Calu3 (cell line): ENCODE data around the gene CDKL1. TPM values are rescaled to one million over a fixed set of nuclear protein-coding genes. Genes with fewer than 3 reads are reported as not detected.

ENCODE experiments used
- BruUV-seq: library from RNA; stranded (reverse); fragments of 400-500 nt; replicated peaks from 2 replicates; lab custom pipeline; 2021; lab: Mats Ljungman, UMichigan
- CTCF ChIA-PET: fragments of 300-600 bp; sonication (Branson Sonifier 250); formaldehyde crosslinking; loops from one replicate; lab custom pipeline; 2022; ENCODE audit warnings: antibody characterized with exemption; lab: Charles Lee
- DNase-seq: peaks from one replicate; pipeline ENCODE4 v3.0.0; 2022
- H3K27ac Mint-ChIP-seq: one replicate; pipeline ENCODE4 v1.8.0; 2022; ENCODE audit warnings: mixed read lengths; ENCODE audit not compliant: unreplicated experiment
- H3K27me3 Mint-ChIP-seq: one replicate; pipeline ENCODE4 v1.8.0; 2022; ENCODE audit warnings: mixed read lengths; ENCODE audit not compliant: unreplicated experiment
- H3K36me3 Mint-ChIP-seq: one replicate; pipeline ENCODE4 v1.8.0; 2022; ENCODE audit warnings: mild to moderate bottlenecking, moderate library complexity, mixed read lengths; ENCODE audit not compliant: insufficient read depth, unreplicated experiment
- H3K4me1 Mint-ChIP-seq: one replicate; pipeline ENCODE4 v1.8.0; 2022; ENCODE audit warnings: mild to moderate bottlenecking, low read depth, mixed read lengths; ENCODE audit not compliant: unreplicated experiment
- H3K4me3 Mint-ChIP-seq: one replicate; pipeline ENCODE4 v1.8.0; 2022; ENCODE audit warnings: mild to moderate bottlenecking, low read depth, moderate library complexity, mixed read lengths; ENCODE audit not compliant: unreplicated experiment
- H3K9me3 Mint-ChIP-seq: one replicate; pipeline ENCODE4 v1.8.0; 2022; ENCODE audit warnings: low read depth, mixed read lengths; ENCODE audit not compliant: unreplicated experiment
- intact Hi-C: fragments of 100-400 bp; cut with micrococcal nuclease; formaldehyde crosslinking; loops from one replicate; pipeline ENCODE4 v1.10.0; 2022; ENCODE audit not compliant: unreplicated experiment
- microRNA-seq: library from miRNA; unstranded; fragments of <30 nt; microRNA quantifications from one replicate; pipeline ENCODE4 v1.2.0, GENCODE V29; 2022
- total RNA-seq: library from RNA; stranded (reverse); gene quantifications from 2 replicates; pipeline ENCODE4 v1.2.3, GENCODE V29; 2022
- TF ChIP-seq, protein P1 (sequence below): fragments of 200-600 bp; IDR thresholded peaks from one replicate; pipeline ENCODE4 v1.8.0; 2022; ENCODE audit warnings: antibody characterized with exemption; ENCODE audit not compliant: unreplicated experiment

The CDKL1 gene
- total RNA-seq, 1 experiment from 2014 or later = 3.0 TPM

DNA sequence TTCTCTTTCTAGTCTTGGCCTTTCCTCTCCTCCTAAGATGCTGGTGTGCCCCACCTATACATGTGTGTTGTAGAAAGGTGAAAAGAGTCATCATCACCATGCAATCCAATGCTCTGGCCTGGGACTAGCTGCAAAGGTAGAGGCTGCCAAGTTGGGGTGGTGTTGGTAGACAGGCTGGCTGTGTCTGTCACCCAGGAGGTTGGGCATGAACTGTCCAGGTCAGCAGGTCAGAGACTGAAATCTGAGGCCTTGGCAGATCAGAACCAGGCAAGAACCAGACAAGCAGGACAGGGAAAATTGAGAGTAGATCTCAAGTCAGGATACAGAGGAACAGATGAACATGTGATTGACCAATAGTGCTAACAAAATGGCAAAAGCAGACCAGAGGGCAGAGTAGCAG, 110.8 kb downstream of the CDKL1 start:
- TF ChIP-seq, protein P1, sequence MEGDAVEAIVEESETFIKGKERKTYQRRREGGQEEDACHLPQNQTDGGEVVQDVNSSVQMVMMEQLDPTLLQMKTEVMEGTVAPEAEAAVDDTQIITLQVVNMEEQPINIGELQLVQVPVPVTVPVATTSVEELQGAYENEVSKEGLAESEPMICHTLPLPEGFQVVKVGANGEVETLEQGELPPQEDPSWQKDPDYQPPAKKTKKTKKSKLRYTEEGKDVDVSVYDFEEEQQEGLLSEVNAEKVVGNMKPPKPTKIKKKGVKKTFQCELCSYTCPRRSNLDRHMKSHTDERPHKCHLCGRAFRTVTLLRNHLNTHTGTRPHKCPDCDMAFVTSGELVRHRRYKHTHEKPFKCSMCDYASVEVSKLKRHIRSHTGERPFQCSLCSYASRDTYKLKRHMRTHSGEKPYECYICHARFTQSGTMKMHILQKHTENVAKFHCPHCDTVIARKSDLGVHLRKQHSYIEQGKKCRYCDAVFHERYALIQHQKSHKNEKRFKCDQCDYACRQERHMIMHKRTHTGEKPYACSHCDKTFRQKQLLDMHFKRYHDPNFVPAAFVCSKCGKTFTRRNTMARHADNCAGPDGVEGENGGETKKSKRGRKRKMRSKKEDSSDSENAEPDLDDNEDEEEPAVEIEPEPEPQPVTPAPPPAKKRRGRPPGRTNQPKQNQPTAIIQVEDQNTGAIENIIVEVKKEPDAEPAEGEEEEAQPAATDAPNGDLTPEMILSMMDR = no peak
- CTCF ChIA-PET = no interaction called here
- Mint-ChIP-seq H3K36me3 (no peaks in the 10 kb centered on the region), H3K9me3 (no peaks in the 10 kb centered on the region), H3K4me1 (no peaks in the 10 kb centered on the region), H3K27me3 (no peaks in the 10 kb centered on the region), H3K4me3 (no peak overlapping the region), H3K27ac (no peak overlapping the region)
- no TSS peak for BruUV-seq
- no peak for DNase-seq
- intact Hi-C loops = no loop called here

Small RNA genes lying within 50 kb of the gene (microRNA-seq; reads per million reads assigned to microRNA genes)
- gene MIR4504 = 3.5 reads per million, percentile 4 among the genes with 10 or more reads in this experiment

Other genes with a start within 250 kb of the CDKL1 start
- gene SOS2, start 165.3 kb downstream of the CDKL1 start, total RNA-seq = 14.7 and 17.1 TPM in 2 replicates
- 13.9 and 15.8 TPM in 2 replicates for gene L2HGDH, start 84.7 kb downstream of the CDKL1 start, total RNA-seq
- 21.2 and 22.1 TPM in 2 replicates for gene DMAC2L, start 84.6 kb downstream of the CDKL1 start, total RNA-seq
- gene MAP4K5, start 135.7 kb upstream of the CDKL1 start, total RNA-seq = 67.4 and 69.0 TPM in 2 replicates
- 3.1 and 4.9 TPM in 2 replicates for gene ATL1, start 163.3 kb upstream of the CDKL1 start, total RNA-seq